ENCODE measurements around the gene CPTP. TPM values are rescaled to one million over a fixed set of nuclear protein-coding genes. Genes with fewer than 3 reads are reported as not detected.

The CPTP gene
- total RNA-seq, 1 donor from 2014 or later, result 40.0 TPM

DNA sequence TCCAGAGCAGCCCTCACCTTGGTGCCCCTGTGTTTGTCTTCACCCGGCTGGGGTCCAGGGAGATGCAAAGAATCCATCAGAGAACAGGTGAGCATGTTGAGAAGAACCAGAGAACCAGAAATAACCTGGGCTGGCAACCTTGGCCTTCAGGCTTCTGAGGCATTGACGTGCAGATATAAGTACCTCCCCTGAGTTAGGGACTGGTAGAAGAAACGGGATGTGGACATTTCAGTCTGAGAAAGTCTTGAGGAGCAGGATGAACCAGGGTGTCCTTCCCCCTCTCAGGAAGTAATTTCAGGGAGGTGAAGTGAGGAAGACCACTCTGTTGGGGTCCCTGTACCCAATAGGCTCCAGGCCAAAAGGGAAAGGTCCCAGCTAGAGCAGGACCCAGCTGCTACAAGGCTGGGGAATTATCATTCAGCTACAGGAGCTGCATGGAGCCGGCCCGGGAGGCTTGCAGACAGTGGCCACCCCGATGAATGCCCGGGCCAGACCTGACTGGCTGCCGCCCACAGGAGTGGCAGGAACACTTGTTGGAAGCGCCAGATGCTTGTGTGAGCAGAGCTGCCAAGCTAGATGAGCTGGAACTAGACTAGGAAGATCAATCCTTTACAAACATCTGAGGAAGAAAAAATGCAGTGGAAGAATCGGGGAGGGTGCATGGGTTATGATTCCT lies 52.1 kb downstream of the CPTP start:
- DNase-seq (ENCODE audit: low spot score), result no peak
- ATAC-seq, result no peak

DNA sequence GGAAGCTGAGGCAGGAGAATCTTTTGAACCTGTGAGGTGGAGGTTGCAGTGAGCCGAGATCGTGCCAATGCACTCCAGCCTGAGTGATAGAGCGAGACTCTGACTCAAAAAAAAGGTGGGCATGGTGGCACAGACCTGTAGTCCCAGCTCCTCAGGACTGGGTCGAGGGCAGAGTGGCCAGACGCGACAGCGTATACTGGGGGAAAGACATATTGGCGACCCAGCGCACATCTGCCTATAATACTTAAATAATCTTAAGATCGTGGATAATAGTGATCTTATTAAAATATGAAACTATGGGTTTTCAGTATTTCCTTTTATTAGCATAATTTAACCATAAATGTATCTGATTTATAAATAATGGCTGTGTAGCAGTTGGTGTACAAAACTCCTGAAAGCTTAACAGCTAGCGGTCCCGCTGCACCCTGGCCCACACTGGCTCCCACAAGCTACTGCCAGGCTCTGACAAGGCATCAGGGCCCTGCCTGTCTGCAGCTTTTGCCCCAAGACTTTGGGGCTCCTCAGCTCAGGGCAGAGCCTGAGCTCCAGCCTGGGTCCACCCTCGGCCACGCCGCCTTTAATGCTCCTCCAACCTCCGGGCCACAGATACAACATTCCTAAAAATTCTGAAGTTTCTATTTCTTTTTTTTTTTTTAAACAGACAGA lies 53.1 kb downstream of the CPTP start:
- DNase-seq (ENCODE audit: low spot score), result no peak
- no peak for ATAC-seq

Other genes with a start within 250 kb of the CPTP start
- gene C1orf159, start 208.7 kb upstream of the CPTP start, total RNA-seq, result 8.4 TPM
- not detected for gene TTLL10, start 150.9 kb upstream of the CPTP start, total RNA-seq
- not detected for gene TNFRSF18, start 118.2 kb upstream of the CPTP start, total RNA-seq
- gene TNFRSF4, start 110.6 kb upstream of the CPTP start, total RNA-seq, result 0.38 TPM
- 166 TPM for gene SDF4, start 92.8 kb upstream of the CPTP start, total RNA-seq
- 9.3 TPM for gene B3GALT6, start 92.6 kb upstream of the CPTP start, total RNA-seq
- 3.5 TPM for gene C1QTNF12, start 78.1 kb upstream of the CPTP start, total RNA-seq
- gene UBE2J2, start 50.9 kb upstream of the CPTP start, total RNA-seq, result 27.6 TPM
- 5.7 TPM for gene SCNN1D, start 44.4 kb upstream of the CPTP start, total RNA-seq
- 31.9 TPM for gene ACAP3, start 16.9 kb upstream of the CPTP start, total RNA-seq
- gene PUSL1, start 16.2 kb upstream of the CPTP start, total RNA-seq, result 8.4 TPM
- gene INTS11, start 142 bp upstream of the CPTP start, total RNA-seq, result 42.4 TPM
- gene TAS1R3, start 6.5 kb downstream of the CPTP start, total RNA-seq, result 0.30 TPM
- gene DVL1, start 24.6 kb downstream of the CPTP start, total RNA-seq, result 50.4 TPM
- gene MXRA8, start 33.8 kb downstream of the CPTP start, total RNA-seq, result 4.5 TPM
- gene AURKAIP1, start 50.4 kb downstream of the CPTP start, total RNA-seq, result 130 TPM
- 127 TPM for gene CCNL2, start 74.5 kb downstream of the CPTP start, total RNA-seq
- gene MRPL20, start 82.5 kb downstream of the CPTP start, total RNA-seq, result 52.9 TPM
- gene ANKRD65, start 96.5 kb downstream of the CPTP start, total RNA-seq, result 1.0 TPM
- gene VWA1, start 110.9 kb downstream of the CPTP start, total RNA-seq, result 91.0 TPM
- 2.9 TPM for gene ATAD3C, start 124.9 kb downstream of the CPTP start, total RNA-seq
- 16.0 TPM for gene ATAD3B, start 147.0 kb downstream of the CPTP start, total RNA-seq
- gene ATAD3A, start 187.4 kb downstream of the CPTP start, total RNA-seq, result 16.3 TPM
- 0.98 TPM for gene TMEM240, start 215.8 kb downstream of the CPTP start, total RNA-seq